Measurements from ENCODE around the gene TMPRSS11E.
"Not testable (repeated sequence)": the region's sequence is repeated elsewhere in the genome, so short reads cannot be mapped to it uniquely, and the experiment has no call there.

TMPRSS11E gene

DNA sequence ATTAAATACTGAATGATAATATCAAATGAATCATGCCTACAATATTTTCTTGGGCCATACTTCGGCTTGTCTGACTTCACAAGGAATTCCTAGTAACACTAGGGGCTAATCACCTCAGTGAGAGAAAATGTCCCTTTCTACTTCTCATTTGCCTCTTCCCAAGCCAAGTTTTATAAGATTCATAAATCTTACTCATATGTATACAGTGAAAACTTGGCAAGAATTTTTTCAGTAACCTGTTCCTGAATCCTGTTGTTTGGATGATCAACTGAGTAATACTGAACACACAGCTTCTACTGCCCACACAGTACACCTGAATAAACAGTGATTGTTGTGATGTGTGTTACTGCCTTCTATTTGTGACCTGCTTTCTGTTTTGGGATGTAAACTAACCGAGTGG lies 16.5 kb downstream of the TMPRSS11E start:
- no peak for DNase-seq

DNA sequence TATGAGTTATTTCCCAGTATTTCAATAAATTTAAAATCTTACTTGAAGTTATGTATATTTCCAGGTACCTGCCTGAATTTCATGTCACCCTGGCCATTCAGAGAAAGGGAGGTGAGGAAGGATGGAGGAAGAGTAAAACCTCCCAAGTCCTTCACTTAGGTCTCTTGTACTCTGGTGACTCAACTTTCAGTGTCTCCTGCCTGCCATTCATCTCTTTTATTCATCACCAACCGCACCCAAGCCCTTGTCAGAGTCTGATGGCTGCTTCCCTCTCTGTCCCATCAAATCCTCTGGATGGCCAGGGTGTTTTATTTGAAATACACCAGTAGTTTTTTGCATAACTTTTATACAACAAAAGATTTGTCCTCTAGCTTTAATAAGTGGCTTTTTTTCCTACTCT lies 17.8 kb downstream of the TMPRSS11E start:
- no peak for DNase-seq

DNA sequence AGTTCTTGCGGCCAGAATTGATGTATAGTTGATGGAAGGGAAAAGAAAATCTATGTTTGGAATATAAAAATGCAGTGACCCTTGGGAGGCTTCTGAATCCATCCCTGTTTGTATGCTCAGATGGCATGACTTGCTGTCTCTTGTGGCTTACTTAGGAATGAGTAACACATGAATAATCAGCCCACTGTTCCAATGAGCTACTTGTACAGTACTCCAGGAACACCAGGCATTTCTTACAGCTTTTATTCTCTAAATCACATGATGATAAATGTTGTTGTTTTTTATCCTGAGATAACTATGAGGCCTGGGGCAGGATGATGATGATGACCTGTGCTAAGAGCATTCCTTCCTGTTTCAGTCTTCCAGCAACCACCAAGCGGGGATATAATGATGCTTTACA lies 18.9 kb downstream of the TMPRSS11E start:
- DNase-seq, result no peak

DNA sequence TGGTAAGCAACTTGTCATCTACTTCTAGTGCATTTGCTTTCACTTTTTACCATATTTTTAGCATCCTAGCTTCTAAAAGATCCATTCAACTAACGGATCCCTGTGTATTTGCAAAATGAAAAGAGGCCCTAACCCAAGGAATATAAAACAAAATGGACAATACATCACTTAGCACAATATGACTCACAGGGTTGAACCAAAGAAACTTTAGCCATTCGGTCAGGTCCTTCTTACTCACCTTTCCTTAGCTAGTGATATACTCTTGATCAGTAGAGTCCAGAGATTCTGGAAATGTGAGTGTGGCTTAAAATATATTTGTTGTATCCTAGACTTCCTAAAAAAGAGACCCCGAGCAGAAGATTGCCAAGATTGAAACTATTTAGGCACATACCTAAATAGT lies 19.5 kb downstream of the TMPRSS11E start:
- DNase-seq, result no peak

DNA sequence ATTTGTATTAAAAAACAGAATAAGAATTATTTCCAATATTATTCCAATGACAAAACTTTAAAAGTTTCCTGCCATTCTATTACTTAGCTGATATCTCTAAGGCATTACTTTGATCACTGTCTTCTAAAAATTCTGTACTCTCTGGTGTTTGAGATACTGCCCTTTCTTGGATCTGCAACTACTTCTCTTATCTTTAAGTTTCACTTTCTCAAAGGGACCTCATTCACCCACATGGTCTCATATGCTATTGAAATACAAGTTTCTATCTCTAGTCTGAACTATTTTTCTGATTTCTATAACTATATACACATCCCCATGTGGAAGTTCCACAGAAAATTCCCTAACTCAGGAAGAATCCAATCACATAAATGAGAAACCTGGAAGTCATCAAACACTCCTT lies 22.2 kb downstream of the TMPRSS11E start:
- DNase-seq, result no peak

DNA sequence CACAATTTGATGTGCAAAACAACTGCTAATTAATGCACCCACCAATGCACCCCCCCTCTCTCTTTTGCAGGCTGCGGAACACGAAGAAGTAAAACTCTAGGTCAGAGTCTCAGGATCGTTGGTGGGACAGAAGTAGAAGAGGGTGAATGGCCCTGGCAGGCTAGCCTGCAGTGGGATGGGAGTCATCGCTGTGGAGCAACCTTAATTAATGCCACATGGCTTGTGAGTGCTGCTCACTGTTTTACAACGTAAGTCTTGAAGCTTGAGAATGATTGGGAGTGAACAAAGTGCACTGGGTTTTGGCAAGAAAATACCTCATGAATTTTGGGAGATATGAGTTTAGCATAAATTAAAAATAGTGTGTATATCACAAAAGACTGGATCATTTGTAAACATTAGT lies 28.9 kb downstream of the TMPRSS11E start:
- no peak for DNase-seq

DNA sequence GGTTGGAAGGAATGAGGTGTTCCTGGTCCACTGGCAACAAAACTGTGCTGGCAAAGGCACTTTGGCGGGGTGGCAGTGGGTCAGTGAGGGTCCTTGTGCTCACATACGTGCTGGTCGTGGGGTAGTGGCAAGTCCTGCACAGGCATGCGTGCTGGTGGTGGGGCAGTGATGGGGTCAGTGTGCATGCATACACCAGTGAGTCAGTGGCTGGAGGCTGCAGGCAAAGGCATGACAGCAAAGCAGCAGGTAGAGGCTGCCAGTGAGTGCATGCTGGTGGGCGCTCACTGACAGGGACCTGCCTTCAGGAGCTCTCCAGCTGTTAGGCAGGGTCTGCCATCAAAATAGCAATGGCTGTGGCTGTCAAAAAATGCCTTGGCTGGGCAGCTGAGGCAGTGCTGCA lies 42.1 kb downstream of the TMPRSS11E start:
- DNase-seq, result no peak

DNA sequence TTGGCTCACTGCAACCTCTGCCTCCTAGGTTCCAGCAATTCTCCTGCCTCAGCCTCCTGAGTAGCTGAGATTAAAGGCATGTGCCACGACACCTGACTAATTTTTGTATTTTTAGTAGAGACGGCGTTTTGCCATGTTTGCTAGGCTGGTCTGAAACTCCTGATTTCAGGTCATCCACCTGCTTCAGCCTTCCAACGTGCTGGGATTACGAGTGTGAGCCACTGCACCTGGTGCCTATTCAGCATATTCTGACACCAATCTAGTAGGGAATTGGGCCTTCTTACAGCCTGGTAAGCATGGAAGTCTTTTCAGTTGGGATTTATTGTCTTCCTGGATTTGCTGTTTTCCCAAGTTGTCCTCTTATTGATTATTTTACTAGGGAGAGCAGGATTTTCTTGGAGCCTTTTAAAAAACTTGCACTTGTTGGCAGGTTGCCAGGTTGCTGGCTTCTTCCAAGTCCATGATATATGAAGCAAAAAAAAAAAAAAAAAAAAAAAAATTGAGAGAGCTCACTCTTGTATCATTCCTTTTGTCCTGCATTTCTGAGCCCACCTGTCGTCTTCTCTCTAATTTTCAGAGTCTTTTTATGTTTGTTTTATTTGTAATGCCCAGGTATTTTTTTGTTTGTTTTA lies 43.7 kb downstream of the TMPRSS11E start:
- no peak for DNase-seq

DNA sequence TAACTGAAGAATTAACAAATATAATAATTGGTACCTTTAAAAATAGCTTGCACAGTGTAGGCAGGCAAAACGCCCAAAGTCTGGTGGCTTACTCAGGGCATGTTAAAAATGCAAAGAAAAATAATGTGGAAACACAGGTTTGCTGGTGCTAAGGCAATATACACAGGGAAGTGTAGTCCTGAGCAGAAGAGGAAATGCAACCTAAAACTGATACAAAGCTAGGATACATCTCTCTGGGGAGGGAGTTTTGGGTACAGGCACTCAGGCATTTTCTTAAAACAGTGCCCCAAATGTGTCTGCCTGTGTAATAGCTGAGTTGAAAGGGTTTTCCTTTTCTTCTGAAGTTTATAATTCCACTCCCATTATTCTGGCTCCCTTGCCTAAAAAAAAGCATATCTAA lies 47.4 kb downstream of the TMPRSS11E start:
- no peak for DNase-seq

DNA sequence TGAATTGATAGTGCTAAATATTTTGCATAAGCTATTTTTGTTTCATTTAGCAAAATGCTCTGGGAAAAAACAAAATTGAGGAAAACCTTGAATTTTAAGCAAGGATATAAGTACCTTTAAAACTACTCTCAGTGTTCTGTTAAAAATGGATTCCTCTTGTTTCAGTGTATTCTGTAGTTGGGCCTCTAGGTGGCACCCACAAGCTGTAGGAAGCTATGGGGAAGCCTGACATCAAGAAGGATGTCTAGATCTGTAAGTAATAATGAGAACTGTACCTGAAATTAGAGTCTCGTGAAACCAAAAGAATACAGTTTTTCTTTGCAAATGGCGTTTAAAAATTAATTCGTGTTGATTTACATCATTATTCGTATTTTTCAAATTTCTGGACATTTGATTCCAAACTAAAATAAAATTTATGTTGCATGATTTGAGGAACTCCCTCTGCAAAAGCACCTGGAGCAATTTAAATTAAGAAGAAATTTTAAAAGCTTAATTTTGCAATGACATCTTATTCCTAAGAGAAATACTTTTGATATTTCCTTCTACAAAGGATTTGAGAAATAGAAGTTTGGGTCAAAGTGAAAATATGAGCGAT lies 51.2 kb downstream of the TMPRSS11E start:
- DNase-seq, result peak; percentile 38

DNA sequence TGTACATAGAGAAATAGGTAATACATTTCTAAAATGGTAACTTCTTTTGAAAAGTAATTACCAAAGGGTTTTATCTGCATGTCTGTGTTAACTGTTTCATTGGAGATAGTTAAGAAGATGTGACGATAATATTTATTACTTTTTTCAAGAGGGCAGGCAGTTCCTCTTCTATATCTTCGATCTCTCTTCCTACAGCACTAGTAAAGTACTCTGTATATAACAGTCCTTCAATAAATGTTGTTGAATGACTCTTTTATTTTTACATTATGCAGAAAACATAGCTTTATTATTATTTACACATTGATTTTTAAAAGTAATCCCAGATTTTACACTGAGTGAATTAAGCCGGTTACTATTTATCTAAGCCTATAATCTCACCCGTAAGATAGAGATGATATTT lies 51.8 kb downstream of the TMPRSS11E start:
- DNase-seq, result no peak

DNA sequence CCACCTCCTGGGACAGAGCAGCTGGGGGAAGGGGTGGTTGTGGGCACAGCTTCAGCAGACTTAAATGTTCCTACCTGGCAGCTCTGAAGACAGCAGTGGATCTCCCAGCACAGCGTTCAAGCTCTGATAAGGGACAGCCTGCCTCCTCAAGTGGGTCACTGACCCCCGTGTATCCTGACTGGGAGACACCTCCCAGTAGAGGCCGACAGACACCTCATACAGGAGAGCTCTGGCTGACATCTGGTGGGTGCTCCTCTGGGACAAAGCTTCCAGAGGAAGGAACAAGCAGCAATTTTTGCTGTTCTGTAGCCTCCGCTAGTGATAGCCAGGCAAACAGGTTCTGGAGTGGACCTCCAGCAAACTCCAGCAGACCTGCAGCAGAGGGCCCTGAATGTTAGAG lies 56.2 kb downstream of the TMPRSS11E start:
- DNase-seq, result not testable (repeated sequence)

DNA sequence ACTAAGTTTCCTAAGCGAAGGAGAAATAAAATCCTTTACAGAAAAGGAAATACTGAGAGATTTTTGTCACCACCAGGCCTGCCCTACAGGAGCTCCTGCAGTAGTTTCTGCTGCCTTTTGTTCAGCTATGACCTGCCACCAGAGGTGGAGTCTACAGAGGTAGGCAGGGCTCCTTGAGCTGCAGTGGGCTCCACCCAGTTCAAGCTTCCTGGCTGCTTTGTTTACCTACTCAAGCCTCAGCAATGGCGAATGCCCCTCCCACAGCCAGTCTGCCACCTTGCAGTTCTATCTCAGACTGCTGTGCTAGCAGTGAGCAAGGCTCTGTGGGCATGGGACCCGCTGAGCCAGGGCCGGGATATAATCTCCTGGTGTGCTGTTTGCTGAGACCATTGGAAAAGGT lies 57.6 kb downstream of the TMPRSS11E start:
- not testable (repeated sequence) for DNase-seq

DNA sequence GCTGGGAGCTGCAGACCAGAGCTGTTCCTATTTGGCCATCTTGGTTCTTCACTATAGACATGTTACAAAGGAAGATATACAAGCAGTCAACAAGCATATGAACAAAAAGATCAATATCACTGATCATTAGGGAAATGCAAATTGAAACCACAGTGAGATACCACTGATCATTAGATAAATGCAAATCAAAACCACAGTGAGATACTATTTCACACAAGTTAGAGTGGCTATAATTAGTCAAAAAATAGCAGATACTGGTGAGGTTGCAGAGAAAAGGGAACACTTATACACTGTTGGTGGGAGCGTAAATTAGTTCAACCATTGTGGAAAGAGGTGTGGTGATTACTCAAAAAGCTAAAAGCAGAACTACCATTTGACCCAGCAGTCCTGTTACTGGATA lies 58.2 kb downstream of the TMPRSS11E start:
- DNase-seq, result not testable (repeated sequence)

DNA sequence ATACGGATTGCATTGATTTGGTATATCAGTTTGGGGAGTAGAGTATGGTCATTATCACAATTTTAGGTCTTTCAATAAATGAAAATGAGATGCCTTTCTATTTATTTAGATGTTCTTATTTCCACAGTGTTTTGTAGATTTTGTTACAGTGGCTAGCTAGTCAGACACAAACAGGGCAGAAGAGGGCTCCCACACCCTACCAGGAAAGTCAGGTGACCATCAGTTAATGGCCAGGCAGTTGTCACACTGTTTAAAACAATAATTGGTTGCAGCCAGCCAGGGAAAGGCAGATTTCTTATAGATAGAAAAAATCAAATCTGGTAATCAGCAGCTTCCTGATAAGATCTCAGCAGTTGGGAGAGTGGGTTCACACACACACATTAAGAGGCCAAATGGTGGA lies 71.6 kb downstream of the TMPRSS11E start:
- no peak for DNase-seq

DNA sequence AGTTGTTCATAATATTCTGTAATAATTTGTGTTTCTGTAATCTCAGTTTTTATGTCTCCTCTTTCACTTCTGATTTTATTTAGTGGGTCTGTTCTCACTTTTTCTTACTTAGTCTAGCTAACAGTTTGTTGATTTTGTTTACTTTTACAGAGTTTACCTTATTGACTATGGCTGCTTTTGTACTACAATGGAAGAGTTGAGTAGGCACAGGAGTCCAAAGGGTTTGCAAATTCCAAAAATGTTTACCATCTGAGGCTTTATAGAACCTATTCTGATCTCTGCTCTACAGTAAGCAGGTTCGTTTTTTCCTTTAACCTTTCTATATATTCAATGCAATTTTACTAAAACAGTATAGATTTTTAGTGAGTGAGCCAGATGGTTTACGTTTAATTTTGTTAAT lies 73.7 kb downstream of the TMPRSS11E start:
- no peak for DNase-seq

DNA sequence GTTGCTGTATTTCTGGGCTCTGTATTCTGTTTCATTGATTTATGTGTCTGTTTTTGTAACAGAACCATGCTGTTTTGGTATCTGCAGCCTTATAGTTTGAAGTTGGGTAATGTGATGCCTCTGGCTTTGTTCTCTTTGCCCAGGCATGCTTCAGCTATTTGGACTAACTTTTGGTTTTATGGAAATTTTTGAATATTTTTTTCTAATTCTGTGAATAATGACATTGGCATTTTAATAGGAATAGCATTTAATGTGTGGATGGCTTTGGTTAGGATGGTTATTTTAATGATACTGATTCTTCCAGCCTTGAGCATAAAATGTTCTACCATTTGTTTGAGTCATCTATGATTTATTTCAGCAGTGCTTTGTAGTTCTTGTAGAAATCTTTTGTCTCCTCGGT lies 75.0 kb downstream of the TMPRSS11E start:
- not testable (repeated sequence) for DNase-seq

DNA sequence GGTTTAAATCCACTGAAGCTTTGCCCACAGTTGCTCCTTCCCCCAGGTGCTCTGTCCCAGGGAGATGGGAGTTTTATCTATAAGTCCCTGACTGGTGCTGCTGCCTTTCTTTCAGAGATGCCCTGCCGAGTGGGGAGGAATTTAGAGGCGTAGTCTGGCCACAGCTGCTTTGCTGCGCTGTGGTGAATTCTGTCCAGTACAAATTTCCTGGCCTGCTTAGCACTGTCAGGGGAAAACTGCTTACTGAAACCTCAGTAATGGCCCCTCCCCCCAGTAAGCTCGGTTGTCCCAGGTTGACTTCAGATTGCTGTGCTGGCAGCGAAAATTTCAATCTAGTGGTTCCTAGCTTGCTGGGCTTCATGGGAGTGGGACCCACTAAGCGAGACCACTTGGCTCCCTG lies 88.7 kb downstream of the TMPRSS11E start:
- DNase-seq, result no peak

DNA sequence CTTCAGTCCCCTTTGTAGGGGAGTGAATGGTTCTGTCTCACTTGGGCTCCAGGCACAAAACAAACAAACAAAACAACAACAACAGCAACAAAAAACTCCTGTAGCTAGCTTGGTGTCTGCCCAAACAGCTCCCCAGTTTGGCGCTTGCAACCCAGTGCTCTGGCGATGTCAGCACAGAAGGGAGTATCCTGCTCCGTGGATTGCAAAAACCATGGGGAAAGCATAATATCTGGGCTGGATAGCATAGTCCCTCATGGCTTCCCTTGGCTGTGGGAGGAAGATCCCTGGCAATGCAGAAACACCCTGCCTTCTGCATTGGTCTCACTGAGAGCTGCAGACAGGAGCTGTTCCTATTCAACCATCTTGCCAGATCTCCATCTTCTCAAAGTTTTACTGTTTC lies 89.1 kb downstream of the TMPRSS11E start:
- DNase-seq, result no peak

DNA sequence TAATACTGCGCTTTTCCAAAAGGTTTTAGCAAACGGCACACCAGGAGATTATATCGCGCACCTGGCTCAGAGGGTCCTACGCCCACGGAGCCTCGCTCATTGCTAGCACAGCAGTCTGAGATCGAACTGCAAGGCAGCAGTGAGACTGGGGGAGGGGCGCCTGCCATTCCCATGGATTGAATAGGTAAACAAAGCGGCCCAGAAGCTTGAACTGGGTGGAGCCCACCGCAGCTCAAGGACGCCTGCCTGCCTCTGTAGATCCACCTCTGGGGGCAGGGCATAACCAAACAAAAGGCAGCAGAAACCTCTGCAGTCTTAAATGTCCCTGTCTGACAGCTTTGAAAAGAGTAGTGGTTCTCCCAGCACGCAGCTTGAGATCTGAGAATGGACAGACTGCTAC lies 95.5 kb downstream of the TMPRSS11E start:
- not testable (repeated sequence) for DNase-seq
